ENCODE data around the gene MAP3K13.
A peak's percentile ranks its signal among the peaks of the same experiment; 100 is the strongest.

The MAP3K13 gene

DNA sequence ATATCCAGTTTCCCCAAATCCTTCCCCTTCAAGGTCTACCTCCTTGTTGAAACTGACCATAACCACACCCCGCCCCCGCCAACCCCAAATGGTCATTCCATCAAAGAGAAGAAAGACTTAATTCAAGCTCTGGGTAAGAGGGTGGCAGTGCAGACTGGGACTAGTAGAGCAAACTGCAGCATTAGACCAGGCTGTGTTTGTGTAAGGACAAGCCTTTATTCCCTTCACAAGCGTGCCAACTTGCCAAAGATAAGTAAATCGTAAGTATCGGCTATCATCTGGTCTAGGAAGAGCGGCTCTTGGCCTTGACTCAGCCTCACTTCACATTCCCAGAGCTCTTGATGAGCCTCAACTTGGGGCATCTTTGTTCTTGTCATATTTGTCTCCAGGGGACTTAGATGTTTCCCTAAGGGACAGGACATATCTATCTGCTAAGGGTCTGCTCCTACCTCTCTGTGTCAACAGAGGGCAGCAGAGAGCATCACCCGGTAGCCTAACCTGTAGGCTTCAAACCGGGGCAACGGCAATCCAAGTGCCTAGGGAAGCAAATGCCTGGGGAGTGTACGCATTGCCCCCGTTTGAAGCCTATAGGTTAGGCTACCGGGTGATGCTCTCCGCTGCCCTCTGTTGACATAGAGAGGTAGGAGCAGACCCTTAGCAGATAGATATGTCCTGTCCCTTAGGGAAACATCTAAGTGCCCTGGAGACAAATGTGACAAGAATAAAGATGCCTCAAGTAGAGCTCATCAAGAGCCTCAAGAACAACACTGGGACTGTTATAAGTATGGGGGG, 8.9 kb upstream of the MAP3K13 start:
- peak; percentile 67 for DNase-seq (ENCODE audit: low read depth)
- H3K4me3 ChIP-seq (ENCODE audit: low read depth, low read length), result no peak overlapping the region
- TF ChIP-seq, protein P1, sequence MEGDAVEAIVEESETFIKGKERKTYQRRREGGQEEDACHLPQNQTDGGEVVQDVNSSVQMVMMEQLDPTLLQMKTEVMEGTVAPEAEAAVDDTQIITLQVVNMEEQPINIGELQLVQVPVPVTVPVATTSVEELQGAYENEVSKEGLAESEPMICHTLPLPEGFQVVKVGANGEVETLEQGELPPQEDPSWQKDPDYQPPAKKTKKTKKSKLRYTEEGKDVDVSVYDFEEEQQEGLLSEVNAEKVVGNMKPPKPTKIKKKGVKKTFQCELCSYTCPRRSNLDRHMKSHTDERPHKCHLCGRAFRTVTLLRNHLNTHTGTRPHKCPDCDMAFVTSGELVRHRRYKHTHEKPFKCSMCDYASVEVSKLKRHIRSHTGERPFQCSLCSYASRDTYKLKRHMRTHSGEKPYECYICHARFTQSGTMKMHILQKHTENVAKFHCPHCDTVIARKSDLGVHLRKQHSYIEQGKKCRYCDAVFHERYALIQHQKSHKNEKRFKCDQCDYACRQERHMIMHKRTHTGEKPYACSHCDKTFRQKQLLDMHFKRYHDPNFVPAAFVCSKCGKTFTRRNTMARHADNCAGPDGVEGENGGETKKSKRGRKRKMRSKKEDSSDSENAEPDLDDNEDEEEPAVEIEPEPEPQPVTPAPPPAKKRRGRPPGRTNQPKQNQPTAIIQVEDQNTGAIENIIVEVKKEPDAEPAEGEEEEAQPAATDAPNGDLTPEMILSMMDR (conservative IDR thresholded peaks at IDR 0.05; ENCODE audit: low read depth, low read length), result peak; percentile 77

DNA sequence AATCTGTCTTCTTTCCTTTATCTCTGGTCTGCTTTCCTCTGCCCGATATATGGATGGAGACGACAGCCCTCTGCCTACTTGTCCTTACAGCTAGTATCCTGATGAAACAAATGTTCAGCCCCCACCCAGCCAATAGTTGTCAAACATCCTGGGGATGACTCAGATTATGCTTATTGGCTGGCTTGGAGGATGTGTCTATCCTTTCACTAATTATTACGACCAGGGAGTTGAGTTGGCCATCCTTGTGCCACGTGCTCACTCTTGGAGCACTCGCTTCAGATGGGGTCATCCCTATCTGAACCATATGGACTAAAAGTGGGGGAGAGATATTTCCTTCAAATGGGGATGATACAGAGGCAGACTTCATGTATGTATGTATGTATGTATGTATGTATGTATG, 6.4 kb upstream of the MAP3K13 start:
- TF ChIP-seq, protein P1 (conservative IDR thresholded peaks at IDR 0.05; ENCODE audit: low read depth, low read length), result no peak
- no peak for DNase-seq (ENCODE audit: low read depth)
- no peak overlapping the region for H3K4me3 ChIP-seq (ENCODE audit: low read depth, low read length)

DNA sequence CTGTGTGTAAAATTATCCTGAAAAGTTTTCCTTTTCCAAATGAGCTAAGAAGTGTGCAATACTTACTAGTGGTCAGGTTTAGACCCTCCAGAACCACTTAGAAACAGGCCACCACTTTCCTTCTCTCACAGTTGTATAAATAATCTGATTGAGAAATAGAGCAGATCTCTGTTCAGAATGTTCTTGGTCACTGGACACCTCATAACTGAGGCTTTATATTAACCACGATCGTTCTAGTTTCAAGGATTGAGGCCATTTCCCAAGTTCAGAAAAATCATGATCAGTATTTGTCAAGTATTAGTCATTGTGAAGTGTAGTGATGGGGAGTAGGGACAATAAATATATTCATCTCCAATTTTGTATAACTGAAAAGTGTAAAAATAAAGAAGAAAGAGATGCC, 1.0 kb upstream of the MAP3K13 start:
- TF ChIP-seq, protein P1 (conservative IDR thresholded peaks at IDR 0.05; ENCODE audit: low read depth, low read length), result no peak
- DNase-seq (ENCODE audit: low read depth), result peak; percentile 42
- no peak overlapping the region for H3K4me3 ChIP-seq (ENCODE audit: low read depth, low read length)

DNA sequence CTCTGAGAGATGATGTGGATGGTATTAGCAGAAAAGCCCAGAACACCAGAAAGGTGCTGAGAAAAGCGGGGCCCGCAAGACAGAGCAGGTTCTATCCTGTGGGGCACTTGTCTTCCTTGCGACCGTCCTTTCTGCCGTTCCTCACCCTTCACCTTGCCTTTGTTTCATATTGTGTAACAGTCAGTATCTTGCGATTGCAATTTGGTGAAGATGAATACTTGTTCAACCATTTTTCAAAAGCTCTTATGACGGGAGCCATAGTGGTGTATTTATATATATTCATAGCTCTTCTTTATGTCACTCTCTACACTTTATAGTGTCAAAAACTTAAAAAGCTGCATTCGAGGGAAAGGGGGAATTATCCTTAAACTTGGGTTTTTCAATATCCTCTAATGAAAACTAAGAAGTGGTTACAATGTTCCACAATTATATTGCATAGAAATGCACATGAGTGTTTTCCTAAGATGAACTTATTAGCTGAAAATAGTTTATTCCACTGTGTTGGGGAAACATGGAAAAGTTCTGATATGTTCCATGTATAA, 797 bp downstream of the MAP3K13 start:
- DNase-seq (ENCODE audit: low read depth), result no peak
- TF ChIP-seq, protein P1 (conservative IDR thresholded peaks at IDR 0.05; ENCODE audit: low read depth, low read length), result no peak
- H3K4me3 ChIP-seq (ENCODE audit: low read depth, low read length), result peak overlapping the region; percentile 67

DNA sequence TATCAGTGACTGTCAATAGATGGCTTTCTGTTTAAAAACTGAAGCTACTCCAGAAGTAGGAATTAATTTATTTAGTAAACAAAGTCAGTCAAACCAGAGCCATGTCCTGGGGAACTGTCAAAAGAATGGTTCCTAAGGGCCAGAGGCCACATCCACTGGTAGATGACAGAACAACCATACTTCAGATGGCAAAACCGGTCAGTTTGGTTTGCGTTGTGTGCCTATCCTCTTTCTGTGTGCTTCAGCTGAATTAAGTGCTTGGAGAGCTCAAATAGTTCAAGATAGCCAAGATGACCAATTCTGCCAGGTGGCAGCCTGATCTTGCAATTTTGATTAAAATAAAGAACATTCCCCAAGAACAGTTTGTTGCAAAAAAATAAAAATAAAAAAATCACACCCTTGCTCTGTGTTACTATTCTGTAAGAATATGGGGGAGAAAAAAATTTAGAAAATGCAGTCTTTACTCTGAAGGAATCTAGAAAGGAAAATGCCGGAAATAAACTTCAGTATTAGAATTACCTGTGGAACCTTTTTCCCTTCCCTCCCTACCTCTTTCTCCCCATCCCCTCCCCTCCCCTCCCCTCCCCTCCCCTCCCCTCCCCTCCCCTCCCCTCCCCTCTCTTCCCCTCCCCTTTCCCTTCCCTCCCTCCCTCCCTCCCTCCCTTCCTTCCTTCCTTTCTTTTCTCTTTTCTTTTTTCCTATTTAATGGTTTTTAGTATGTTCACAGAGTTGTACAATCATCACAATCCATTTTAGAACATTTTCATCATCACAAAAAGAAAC, 2.5 kb downstream of the MAP3K13 start:
- H3K4me3 ChIP-seq (ENCODE audit: low read depth, low read length), result no peak overlapping the region
- DNase-seq (ENCODE audit: low read depth), result no peak
- TF ChIP-seq, protein P1 (conservative IDR thresholded peaks at IDR 0.05; ENCODE audit: low read depth, low read length), result no peak

DNA sequence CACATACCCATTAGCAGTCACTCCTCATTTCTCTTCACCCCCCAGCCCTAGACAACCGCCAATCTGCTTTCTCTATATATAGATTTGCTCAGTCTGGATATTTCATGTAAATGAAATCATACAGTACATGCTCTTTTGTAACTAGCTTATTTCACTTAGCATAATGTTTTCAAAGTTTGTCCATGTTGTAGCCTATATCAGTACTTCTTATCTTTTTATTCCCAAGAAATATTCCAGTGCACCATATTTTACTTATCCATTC, 3.1 kb downstream of the MAP3K13 start:
- no peak overlapping the region for H3K4me3 ChIP-seq (ENCODE audit: low read depth, low read length)
- TF ChIP-seq, protein P1 (conservative IDR thresholded peaks at IDR 0.05; ENCODE audit: low read depth, low read length), result no peak
- DNase-seq (ENCODE audit: low read depth), result no peak

All from choroid plexus epithelial cell (primary cell).